Mesendoderm (in vitro differentiated cells): ENCODE data around the gene UNKL.

ENCODE experiments used
- DNase-seq: peaks from one replicate; pipeline ENCODE4 v3.0.0; 2013
- H2AK5ac ChIP-seq: 2 replicates; pipeline ENCODE4 v1.6.1; 2013; ENCODE audit warnings: low read length, inconsistent platforms
- H2BK120ac ChIP-seq: 2 replicates; pipeline ENCODE4 v1.6.1; 2013; ENCODE audit warnings: low read depth, mild to moderate bottlenecking, low read length, moderate library complexity, mixed read lengths
- H2BK15ac ChIP-seq: replicated peaks from 2 replicates; pipeline ENCODE4 v1.6.1; 2013; ENCODE audit warnings: low read depth, mild to moderate bottlenecking, moderate library complexity
- H2BK5ac ChIP-seq: 2 replicates; pipeline ENCODE4 v1.6.1; 2013; ENCODE audit warnings: low read length, inconsistent platforms
- H3K18ac ChIP-seq: 2 replicates; pipeline ENCODE4 v1.6.1; 2013; ENCODE audit warnings: mild to moderate bottlenecking, low read length, mixed read lengths
- H3K23ac ChIP-seq: one replicate; pipeline ENCODE4 v1.6.1; 2013; ENCODE audit warnings: low read length
- H3K27ac ChIP-seq: 2 replicates; pipeline ENCODE4 v1.5.1; 2013; ENCODE audit warnings: low read depth, mild to moderate bottlenecking, inconsistent platforms, low read length, moderate library complexity
- H3K27me3 ChIP-seq: 2 replicates; pipeline ENCODE4 v1.6.1; 2013; ENCODE audit warnings: low read length, control low read depth, mild to moderate bottlenecking, inconsistent platforms; ENCODE audit not compliant: insufficient read depth, poor library complexity
- H3K36me3 ChIP-seq: 2 replicates; pipeline ENCODE4 v1.6.1; 2013; ENCODE audit warnings: low read length, inconsistent platforms; ENCODE audit not compliant: control insufficient read depth, insufficient read depth
- H3K4ac ChIP-seq: one replicate; pipeline ENCODE4 v1.6.1; 2013; ENCODE audit warnings: low read depth, mild to moderate bottlenecking, low read length, moderate library complexity
- H3K4me1 ChIP-seq: 2 replicates; pipeline ENCODE4 v1.6.1; 2013; ENCODE audit warnings: low read depth, low read length, inconsistent platforms; ENCODE audit not compliant: control insufficient read depth
- H3K4me2 ChIP-seq: 2 replicates; pipeline ENCODE4 v1.6.1; 2013; ENCODE audit warnings: low read length
- H3K4me3 ChIP-seq: 2 replicates; pipeline ENCODE4 v1.5.1; 2013; ENCODE audit warnings: mild to moderate bottlenecking, low read length
- H3K56ac ChIP-seq: one replicate; pipeline ENCODE4 v1.6.1; 2013; ENCODE audit warnings: low read length
- H3K79me1 ChIP-seq: 2 replicates; pipeline ENCODE4 v1.6.1; 2013; ENCODE audit warnings: low read length, inconsistent platforms
- H3K79me2 ChIP-seq: 2 replicates; pipeline ENCODE4 v1.6.1; 2013; ENCODE audit warnings: mild to moderate bottlenecking, low read length; ENCODE audit not compliant: control insufficient read depth, insufficient read depth
- H3K9ac ChIP-seq: 2 replicates; pipeline ENCODE4 v1.6.1; 2013; ENCODE audit warnings: low read length, inconsistent platforms
- H4K5ac ChIP-seq: one replicate; pipeline ENCODE4 v1.6.1; 2013; ENCODE audit warnings: low read length
- H4K8ac ChIP-seq: one replicate; pipeline ENCODE4 v1.6.1; 2013; ENCODE audit warnings: low read depth, mild to moderate bottlenecking, control low read depth, low read length, moderate library complexity
- WGBS: extraction: QIAGEN DNeasy Blood & Tissue Kit; methylation state at CpG from one replicate; pipeline ENCODE4 v1.1.7; 2013; ENCODE audit warnings: low lambda C conversion rate, missing lambda C conversion rate; ENCODE audit not compliant: insufficient coverage; ENCODE audit errors: extremely low coverage; 5-methylcytosine and 5-hydroxymethylcytosine counted together

UNKL gene

DNA sequence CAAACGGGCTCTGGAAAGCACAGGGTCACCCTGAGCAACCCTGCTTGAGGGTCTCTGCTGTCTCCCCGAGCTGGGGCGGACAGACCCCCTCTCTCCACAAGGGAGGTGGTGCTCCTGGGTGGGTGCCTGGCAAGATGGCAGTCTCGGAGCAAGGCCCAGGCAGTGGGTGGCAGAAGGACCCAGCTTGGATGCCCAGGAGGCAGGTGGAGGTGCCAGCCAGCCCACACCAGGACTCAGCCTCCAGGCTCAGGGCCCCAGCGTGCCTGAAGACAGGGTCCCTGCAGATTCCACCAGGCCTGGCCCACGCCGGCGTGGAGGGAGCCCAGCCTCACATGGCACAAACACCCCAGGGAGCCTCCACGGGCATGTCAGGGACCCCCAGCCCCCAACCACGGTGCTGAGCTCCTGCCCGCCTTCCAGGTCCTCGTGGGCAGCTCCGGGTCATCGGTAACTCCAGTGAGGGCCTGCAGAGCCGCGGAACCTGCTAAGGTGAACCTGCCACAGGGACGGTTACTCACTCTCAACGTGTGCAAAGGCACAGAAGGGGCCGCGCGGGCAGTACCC lies 20.8 kb downstream of the UNKL start:
- no peak overlapping the region for H2BK15ac ChIP-seq
- no peak overlapping the region for H4K5ac ChIP-seq
- H3K4me2 ChIP-seq = no peak overlapping the region
- no CpG with 5 or more reads among the region's 21 CpGs for WGBS
- H3K36me3 ChIP-seq = no peaks in the 10 kb centered on the region
- no peak overlapping the region for H3K4ac ChIP-seq
- H3K4me1 ChIP-seq = no peaks in the 10 kb centered on the region
- no peaks in the 10 kb centered on the region for H3K79me1 ChIP-seq
- no peaks in the 10 kb centered on the region for H3K27me3 ChIP-seq
- no peak overlapping the region for H2BK120ac ChIP-seq
- no peak overlapping the region for H3K4me3 ChIP-seq
- DNase-seq = no peak
- no peak overlapping the region for H4K8ac ChIP-seq
- no peak overlapping the region for H3K56ac ChIP-seq
- H2AK5ac ChIP-seq = no peak overlapping the region
- no peak overlapping the region for H2BK5ac ChIP-seq
- no peak overlapping the region for H3K18ac ChIP-seq
- no peak overlapping the region for H3K9ac ChIP-seq
- H3K79me2 ChIP-seq = no peaks in the 10 kb centered on the region
- no peak overlapping the region for H3K23ac ChIP-seq
- no peak overlapping the region for H3K27ac ChIP-seq

GRCh38 chr16:1392826-1393225 lies 21.7 kb downstream of the UNKL start:
- H3K4me2 ChIP-seq = no peak overlapping the region
- H3K27me3 ChIP-seq = no peaks in the 10 kb centered on the region
- no peak overlapping the region for H3K4me3 ChIP-seq
- no CpG with 5 or more reads among the region's 17 CpGs for WGBS
- no peak overlapping the region for H3K27ac ChIP-seq
- no peak overlapping the region for H4K8ac ChIP-seq
- no peaks in the 10 kb centered on the region for H3K4me1 ChIP-seq
- H3K23ac ChIP-seq = no peak overlapping the region
- H3K79me2 ChIP-seq = no peaks in the 10 kb centered on the region
- H3K36me3 ChIP-seq = no peaks in the 10 kb centered on the region
- no peak overlapping the region for H3K4ac ChIP-seq
- no peak overlapping the region for H2BK5ac ChIP-seq
- H3K56ac ChIP-seq = no peak overlapping the region
- H2BK120ac ChIP-seq = no peak overlapping the region
- DNase-seq = no peak
- no peak overlapping the region for H2BK15ac ChIP-seq
- H4K5ac ChIP-seq = no peak overlapping the region
- H3K9ac ChIP-seq = no peak overlapping the region
- H3K79me1 ChIP-seq = no peaks in the 10 kb centered on the region
- no peak overlapping the region for H3K18ac ChIP-seq
- no peak overlapping the region for H2AK5ac ChIP-seq

DNA sequence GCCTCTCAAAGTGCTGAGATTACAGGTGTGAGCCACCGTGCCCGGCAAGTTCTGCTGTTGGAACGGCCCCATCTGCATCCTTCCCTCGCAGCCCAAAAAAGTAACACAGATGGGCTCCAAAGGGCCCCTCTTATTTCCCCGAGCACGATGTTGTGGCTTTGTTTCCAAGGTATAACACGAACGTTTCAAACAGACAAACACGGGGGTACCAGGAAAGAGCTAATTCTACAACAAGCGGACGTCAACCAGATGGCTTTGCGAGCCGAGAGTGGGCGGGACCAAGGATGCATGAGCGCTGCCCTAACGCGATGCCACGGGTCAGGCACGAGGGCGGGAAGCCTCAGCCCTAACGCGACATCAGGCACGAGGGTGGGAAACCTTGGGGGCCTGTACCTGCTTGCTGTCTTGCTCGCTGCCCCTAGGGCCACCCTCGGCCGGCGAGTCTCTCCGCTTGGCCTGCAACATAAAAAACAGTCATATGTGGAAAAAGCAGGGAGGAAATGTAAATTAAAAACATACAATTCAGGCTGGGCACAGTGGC lies 24.2 kb downstream of the UNKL start:
- Histone ChIP-seq H2BK15ac (no peak overlapping the region), H3K23ac (no peak overlapping the region), H3K4me3 (no peak overlapping the region), H3K27me3 (no peaks in the 10 kb centered on the region), H3K4ac (no peak overlapping the region), H3K56ac (no peak overlapping the region), H4K5ac (no peak overlapping the region), H2BK5ac (no peak overlapping the region), H3K4me1 (no peaks in the 10 kb centered on the region), H2BK120ac (no peak overlapping the region), H2AK5ac (no peak overlapping the region), H3K4me2 (no peak overlapping the region), H4K8ac (no peak overlapping the region), H3K27ac (no peak overlapping the region), H3K9ac (no peak overlapping the region), H3K18ac (no peak overlapping the region), H3K79me2 (no peaks in the 10 kb centered on the region), H3K79me1 (no peaks in the 10 kb centered on the region), H3K36me3 (no peaks in the 10 kb centered on the region)
- no peak for DNase-seq
- WGBS = no CpG with 5 or more reads among the region's 28 CpGs

DNA sequence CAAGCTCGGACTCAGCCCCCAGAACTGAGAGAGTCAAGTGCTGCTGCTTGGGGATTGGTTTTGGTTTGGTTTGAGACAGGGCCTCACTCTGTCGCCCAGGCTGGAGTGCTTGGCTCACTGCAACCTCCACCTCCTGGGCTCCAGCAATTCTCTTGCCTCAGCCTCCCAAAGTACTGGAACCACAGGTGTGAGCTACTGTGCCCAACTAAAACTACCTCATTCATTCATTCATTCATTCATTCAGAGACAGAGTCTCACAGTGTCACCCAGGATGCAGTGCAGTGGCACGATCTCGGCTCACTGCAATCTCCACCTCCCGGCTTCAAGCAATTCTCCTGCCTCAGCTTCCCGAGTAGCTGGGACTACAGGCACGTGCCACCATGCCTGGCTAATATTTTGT lies 24.7 kb downstream of the UNKL start:
- Histone ChIP-seq H3K4ac (no peak overlapping the region), H3K36me3 (no peaks in the 10 kb centered on the region), H3K4me1 (no peaks in the 10 kb centered on the region), H3K79me2 (no peaks in the 10 kb centered on the region), H3K4me3 (no peak overlapping the region), H3K27ac (no peak overlapping the region), H3K9ac (no peak overlapping the region), H3K27me3 (no peaks in the 10 kb centered on the region), H3K18ac (no peak overlapping the region), H3K23ac (no peak overlapping the region), H3K4me2 (no peak overlapping the region), H2BK15ac (no peak overlapping the region), H4K5ac (no peak overlapping the region), H3K79me1 (no peaks in the 10 kb centered on the region), H3K56ac (no peak overlapping the region), H2AK5ac (no peak overlapping the region), H2BK5ac (no peak overlapping the region), H2BK120ac (no peak overlapping the region), H4K8ac (no peak overlapping the region)
- no peak for DNase-seq
- no CpG with 5 or more reads among the region's 7 CpGs for WGBS

DNA sequence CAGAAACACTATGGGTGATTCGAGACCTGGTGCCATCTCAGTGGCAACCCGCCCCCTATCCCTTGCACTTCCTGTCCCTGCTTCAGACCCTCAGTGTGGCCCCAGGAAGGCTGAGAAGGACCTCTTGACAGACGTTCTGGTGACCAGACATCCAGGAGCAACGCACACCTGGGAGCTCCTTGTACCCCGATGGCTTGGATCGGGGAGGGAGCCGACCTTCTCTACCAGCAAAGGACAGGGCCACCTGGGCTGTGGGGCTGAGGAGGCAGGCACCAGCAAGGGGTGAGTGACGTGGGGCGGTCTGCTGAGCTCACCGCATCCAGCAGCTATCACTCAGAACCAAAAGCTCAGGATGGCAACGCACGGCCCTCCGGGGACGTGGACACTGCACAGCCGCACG lies 27.2 kb downstream of the UNKL start:
- no peak overlapping the region for H3K27ac ChIP-seq
- no peak for DNase-seq
- no peaks in the 10 kb centered on the region for H3K4me1 ChIP-seq
- no peak overlapping the region for H4K5ac ChIP-seq
- no CpG with 5 or more reads among the region's 16 CpGs for WGBS
- H3K9ac ChIP-seq = no peak overlapping the region
- no peak overlapping the region for H2BK15ac ChIP-seq
- H2AK5ac ChIP-seq = no peak overlapping the region
- H3K36me3 ChIP-seq = no peaks in the 10 kb centered on the region
- H3K4ac ChIP-seq = no peak overlapping the region
- H4K8ac ChIP-seq = no peak overlapping the region
- H3K79me1 ChIP-seq = no peaks in the 10 kb centered on the region
- no peak overlapping the region for H3K4me3 ChIP-seq
- no peak overlapping the region for H3K23ac ChIP-seq
- no peaks in the 10 kb centered on the region for H3K79me2 ChIP-seq
- no peak overlapping the region for H2BK5ac ChIP-seq
- no peak overlapping the region for H3K56ac ChIP-seq
- H2BK120ac ChIP-seq = no peak overlapping the region
- H3K27me3 ChIP-seq = no peaks in the 10 kb centered on the region
- H3K18ac ChIP-seq = no peak overlapping the region
- no peak overlapping the region for H3K4me2 ChIP-seq

- no peak overlapping the region for H3K9ac ChIP-seq
- no peak overlapping the region for H2AK5ac ChIP-seq
- H3K79me1 ChIP-seq = no peaks in the 10 kb centered on the region
- no peak overlapping the region for H3K23ac ChIP-seq
- H3K4me2 ChIP-seq = no peak overlapping the region
- no peaks in the 10 kb centered on the region for H3K36me3 ChIP-seq
- no peak overlapping the region for H3K18ac ChIP-seq
- no peaks in the 10 kb centered on the region for H3K4me1 ChIP-seq
- no peak overlapping the region for H4K8ac ChIP-seq
- H3K4me3 ChIP-seq = no peak overlapping the region
- H3K79me2 ChIP-seq = no peaks in the 10 kb centered on the region
- H2BK5ac ChIP-seq = no peak overlapping the region
- H2BK15ac ChIP-seq = no peak overlapping the region
- DNase-seq = no peak
- H3K4ac ChIP-seq = no peak overlapping the region
- H2BK120ac ChIP-seq = no peak overlapping the region
- H3K56ac ChIP-seq = no peak overlapping the region
- H3K27ac ChIP-seq = no peak overlapping the region
- no CpG with 5 or more reads among the region's 39 CpGs for WGBS
- H3K27me3 ChIP-seq = no peaks in the 10 kb centered on the region
- no peak overlapping the region for H4K5ac ChIP-seq
These were observed 29.3 kb downstream of the UNKL start for GRCh38 chr16:1385232-1385631.
